ENCODE measurements around the gene POLRMT.
A peak's percentile ranks its signal among the peaks of the same experiment; 100 is the strongest.

Gene POLRMT

DNA sequence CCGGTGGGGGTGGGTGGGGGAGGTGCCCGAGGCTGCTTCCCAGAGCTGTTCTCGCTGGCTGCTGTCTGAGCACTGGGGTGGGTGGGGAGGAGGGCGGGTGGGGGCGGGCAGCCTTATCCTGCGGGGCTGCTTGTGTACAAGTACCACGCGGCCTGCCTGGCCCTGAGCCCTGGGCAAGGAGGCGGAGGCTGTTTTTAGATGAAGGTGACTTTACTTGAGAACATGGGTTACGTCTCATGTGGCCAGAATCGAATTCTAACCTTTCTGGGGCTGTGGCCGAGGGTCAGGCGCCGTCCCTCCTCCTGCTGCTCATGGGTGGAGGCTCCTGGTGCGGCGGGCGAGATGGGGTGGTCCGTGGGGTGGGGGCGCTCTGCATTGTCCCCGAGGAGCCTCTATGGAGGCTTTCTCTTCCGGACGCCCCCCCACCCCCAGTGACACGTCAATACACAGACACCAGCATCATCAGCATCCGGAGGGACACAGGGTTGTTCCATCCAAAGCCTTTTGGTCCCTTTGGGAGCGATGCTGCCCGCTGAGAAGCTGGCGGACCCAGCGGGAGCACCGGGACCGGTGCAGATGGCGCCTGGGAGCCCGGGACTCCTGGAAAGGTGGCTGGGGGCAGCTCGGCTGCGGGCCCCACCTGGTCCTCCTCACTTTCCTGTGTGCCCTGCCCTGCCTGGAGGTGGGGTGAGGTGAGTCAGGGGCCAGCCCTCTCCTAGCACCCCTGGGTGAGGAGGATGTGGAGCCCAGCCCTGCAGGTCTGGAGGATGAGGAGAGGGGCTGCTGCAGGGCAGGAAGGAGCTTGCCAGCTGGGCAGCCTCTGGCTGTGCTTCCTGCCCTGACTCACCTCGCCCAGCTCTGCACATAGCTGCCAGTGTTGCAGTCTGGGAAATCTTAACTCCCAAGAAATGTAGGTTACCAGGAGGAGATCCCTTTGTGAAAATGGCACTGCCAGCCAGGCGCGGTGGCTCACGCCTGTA is 57.5 kb downstream of the POLRMT start:
- DNase-seq = no peak

DNA sequence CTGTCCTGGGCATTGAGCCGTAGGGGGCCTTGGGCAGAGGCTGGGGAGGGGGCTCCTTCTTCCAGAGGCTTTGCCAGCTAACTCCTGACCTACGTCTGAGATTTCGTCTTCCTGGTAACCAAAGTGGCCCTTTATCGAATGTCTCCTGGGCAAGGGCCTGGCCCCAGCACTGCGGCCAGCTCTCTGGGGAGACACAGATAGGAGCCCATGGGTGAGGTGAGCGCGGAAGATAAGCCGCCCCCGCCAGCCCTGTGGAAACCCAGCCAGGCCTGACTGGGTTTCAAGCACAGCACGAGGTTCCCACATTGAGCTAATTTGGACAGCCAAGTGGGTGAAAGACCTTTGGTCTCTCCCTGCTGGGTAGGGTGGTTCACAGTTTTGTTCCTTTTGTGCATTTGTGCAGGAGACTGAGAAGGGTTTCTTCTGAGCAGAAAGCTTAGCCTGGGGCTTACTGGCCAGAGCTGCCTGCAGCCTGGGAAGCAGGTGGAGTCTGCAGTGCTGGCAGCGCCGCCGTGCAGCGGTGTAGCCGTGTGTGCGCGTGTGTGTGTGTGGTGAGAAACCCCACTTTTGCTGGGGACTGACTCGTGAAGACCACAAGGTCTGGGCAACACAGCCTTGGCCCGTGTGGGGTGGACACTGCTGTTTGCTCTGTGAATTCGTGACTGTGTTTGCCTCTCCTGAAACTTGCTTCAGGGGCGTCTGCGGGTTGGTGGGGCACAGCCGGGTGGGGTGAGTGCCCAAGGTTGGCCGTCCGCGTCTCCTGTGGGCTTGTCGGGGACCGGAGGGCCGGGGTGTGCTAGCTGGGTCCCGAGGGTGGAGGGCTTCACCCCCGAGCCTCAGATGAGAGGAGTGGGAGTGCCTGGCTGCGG is 58.4 kb downstream of the POLRMT start:
- no peak for DNase-seq

DNA sequence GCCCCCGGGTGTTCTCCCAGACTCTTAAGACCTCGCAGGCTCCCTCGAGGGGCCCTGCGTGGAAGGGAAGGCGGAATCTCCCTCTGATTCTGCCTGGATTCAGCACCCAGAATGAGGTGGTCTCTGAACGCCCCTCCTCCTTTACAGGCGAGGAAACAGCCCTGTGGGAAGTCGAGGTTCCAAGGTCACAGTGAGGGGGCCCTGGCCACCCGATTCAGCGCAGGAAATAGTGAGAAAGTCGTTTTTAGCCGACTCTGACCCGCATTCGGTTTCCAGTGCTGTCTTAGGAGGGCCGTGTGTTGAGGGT is 59.9 kb downstream of the POLRMT start:
- DNase-seq = no peak

DNA sequence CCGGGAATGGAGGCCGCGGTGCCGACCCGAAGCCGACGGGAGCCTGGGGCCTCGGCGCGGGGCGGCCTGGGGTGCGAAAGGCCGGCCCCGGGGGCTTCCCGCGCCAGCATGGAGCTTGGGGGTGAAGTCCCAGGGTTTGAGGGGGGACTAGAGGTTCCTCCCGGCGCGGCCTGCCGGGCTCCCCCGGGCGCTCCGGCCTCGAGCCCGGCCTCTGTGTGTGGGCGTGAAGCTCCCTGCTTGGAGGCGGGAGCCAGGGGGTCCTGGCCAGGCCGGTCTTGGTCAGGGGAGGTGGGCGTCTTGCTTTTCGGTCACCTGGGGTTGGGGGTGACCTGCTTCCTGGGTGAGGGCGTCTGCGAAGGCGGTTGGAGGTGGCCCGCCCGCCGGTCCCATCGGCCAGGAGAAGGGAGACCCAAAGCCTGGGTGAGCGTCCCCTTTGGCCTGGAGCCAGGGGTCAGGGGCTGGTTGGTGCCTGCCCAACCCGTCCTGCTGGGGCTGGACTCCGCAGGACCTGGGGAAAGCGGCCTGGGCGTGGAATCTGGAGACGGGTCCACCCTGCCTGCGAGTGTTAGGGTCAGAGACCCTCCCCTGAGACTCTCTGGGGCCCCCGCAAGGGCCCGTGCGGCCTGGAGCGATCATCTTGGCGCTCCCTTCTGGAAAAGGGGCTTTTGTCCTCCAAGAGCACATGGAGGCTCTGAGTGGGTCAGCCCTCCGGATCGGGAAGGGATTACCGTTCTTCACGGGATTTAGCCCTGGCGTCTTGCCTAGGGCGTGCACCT is 60.4 kb downstream of the POLRMT start:
- DNase-seq = no peak

DNA sequence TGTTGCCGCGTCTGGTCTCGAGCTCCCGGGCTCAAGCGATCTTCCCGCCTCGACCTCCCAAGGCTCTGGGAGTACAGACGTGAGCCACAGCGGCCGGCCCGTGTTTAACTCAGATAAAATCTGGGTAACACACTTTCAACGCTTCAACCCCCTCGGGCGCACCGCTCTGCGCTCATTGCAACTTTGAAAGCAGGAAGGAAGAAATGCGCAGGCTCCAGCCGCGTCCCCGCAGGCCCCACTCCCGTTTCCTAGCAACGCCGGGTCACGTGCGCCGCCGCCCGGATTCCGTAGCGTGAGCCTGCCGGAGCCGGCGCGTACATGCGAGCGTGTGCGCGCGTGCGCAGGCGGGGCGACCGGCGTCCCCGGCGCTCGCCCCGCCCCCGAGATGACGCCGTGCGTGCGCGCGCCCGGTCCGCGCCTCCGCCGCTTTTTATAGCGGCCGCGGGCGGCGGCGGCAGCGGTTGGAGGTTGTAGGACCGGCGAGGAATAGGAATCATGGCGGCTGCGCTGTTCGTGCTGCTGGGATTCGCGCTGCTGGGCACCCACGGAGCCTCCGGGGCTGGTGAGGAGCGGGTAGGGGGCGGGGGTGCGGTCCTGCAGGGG is 61.1 kb downstream of the POLRMT start, which contains the start of gene BSG:
TSS of gene BSG (plus strand) at position 457 of the 603 bp plus-strand sequence. CDS start at position 496, 39 bp downstream.
- peak; percentile 99 for DNase-seq

DNA sequence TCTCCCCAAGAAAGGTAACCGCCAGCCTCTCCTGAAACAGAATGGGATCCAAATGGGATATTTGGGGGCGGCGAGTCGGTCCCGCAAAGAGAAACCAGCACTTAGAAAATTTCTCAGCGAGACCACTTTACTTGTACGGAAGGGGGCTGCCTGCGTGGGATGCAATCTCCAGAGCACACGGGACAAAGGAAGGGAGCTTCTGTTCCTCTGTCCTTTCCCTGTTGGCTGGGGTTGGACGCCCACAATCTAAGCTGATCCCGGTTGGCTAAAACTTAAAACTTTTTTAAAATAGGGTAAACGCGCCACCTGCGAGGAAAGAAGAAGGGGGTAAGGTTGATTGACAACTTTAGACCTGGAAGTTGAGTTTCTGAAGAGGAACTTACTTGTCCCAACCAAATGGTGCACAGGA is 61.8 kb downstream of the POLRMT start:
- no peak for DNase-seq

DNA sequence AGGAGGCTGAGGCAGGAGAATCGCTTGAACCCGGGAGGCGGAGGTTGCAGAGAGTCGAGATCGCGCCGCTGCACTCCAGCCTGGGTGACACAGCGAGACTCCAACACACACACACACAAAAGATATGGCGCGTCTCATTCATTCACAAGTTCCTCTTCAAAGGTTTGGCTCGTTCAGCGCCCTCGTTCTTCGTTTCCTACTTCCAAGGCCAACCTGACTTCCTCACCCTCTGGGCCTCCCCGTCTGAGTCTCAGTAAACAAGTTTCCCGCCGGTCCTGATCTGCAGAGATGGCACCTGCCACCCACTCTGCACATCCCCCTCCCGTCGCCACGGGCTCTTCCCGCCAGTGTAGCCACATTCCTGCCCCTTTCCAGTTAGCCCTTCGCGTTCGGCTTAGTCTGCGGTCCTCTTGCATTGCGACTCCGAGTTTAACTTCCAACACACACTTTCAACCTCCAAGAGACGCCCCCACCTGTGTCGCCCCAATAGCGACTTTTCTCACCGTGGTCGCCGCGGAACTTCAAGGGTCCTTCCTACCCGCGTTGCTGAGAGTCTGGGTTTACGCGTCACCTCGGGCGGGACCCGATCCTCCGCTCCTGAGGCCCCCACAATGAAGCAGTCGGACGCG is 62.3 kb downstream of the POLRMT start:
- no peak for DNase-seq

DNA sequence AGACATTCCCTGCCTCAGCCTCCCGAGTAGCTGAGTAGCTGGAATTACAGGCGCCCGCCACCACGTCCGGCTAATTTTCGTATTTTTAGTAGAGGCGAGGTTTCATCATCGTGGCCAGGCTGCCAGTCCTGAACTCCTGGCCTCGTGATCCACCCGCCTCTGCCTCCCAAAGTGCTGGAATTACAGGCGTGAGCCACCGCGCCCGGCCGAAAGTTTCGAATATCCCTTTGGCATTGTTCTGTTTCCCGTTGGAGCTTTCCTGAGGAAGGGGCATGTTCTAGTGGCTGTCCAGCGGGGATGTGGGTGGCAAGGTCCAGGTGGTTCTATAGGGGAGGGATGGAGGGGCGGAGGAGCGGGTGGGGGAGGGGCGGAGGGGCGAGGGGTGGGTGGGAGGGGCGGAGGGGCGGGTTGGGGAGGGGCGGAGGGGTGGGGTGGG is 63.1 kb downstream of the POLRMT start:
- DNase-seq = no peak

DNA sequence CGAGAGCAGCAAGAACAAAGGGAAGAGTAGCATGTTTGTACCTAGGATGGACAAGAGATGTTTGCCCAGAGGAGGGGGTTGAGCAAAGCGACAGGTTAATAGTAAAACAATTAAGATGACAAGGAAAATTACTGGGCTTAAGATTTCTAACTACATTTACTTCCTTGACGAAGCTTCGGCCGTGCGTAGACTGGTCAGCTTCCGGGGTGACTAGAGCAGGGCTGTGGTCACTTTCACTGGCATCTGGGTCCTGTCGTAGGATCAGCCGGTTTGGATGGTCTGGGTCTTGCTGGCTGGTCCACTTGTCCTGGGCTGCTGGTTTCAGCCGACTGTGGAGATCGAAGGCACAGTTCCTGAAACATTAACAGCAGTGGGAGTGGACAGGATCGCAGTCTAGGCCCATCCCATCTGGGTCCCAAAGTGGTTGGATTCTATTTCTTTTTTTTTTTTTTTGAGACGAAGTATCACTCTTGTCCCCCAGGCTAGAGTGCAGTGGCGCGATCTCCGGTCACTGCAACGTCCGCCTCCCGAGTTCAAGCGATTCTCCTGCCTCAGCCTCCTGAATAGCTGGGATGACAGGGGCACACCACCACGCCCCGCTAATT is 65.9 kb downstream of the POLRMT start:
- no peak for DNase-seq
